ENCODE measurements around the gene LGR6. TPM values are rescaled to one million over a fixed set of nuclear protein-coding genes. Genes with fewer than 3 reads are reported as not detected.

Gene LGR6
- total RNA-seq, 1 experiment from 2014 or later = 0.24 TPM

- no peaks in the 10 kb centered on the region for H3K36me3 ChIP-seq (replicated peaks; ENCODE audit: control insufficient read depth, insufficient read depth, low read length)
- no peaks in the 10 kb centered on the region for H3K27me3 ChIP-seq (ENCODE audit: control insufficient read depth, insufficient read depth, low read length)
- DNase-seq = no peak
- H3K4me3 ChIP-seq (ENCODE audit: insufficient read depth, low read depth, low read length) = no peak overlapping the region
These were observed 78.7 kb downstream of the LGR6 start for GRCh38 chr1:202272103-202272845.

DNA sequence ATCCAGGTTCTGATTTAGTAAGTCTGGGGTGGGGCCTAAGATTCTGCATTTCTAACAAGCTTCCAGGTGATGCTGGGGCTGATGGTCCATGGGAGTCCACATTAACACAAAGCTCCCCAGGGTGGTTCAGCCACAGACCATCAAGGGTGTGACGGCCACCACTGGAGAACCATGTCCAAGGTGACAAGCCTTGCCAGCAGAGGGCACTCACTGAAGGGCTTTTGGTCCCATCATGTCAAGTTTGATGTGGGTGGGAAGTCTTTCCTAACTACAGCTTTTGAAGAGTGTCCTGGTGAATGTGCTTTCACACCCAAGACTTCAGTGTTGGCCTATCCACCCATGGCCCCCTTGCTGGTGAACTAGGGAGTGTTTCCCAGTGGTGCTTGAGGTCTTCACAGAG lies 81.0 kb downstream of the LGR6 start:
- peak; percentile 59 for DNase-seq
- H3K27me3 ChIP-seq (ENCODE audit: control insufficient read depth, insufficient read depth, low read length) = no peaks in the 10 kb centered on the region
- H3K4me3 ChIP-seq (ENCODE audit: insufficient read depth, low read depth, low read length) = no peak overlapping the region
- no peaks in the 10 kb centered on the region for H3K36me3 ChIP-seq (replicated peaks; ENCODE audit: control insufficient read depth, insufficient read depth, low read length)

GRCh38 chr1:202275061-202275770 lies 81.6 kb downstream of the LGR6 start:
- Histone ChIP-seq H3K27me3 (ENCODE audit: control insufficient read depth, insufficient read depth, low read length) (no peaks in the 10 kb centered on the region), H3K4me3 (ENCODE audit: insufficient read depth, low read depth, low read length) (no peak overlapping the region), H3K36me3 (replicated peaks; ENCODE audit: control insufficient read depth, insufficient read depth, low read length) (no peaks in the 10 kb centered on the region)
- no peak for DNase-seq

GRCh38 chr1:202276081-202276715 lies 82.6 kb downstream of the LGR6 start:
- H3K4me3 ChIP-seq (ENCODE audit: insufficient read depth, low read depth, low read length) = no peak overlapping the region
- no peaks in the 10 kb centered on the region for H3K36me3 ChIP-seq (replicated peaks; ENCODE audit: control insufficient read depth, insufficient read depth, low read length)
- no peaks in the 10 kb centered on the region for H3K27me3 ChIP-seq (ENCODE audit: control insufficient read depth, insufficient read depth, low read length)
- no peak for DNase-seq

DNA sequence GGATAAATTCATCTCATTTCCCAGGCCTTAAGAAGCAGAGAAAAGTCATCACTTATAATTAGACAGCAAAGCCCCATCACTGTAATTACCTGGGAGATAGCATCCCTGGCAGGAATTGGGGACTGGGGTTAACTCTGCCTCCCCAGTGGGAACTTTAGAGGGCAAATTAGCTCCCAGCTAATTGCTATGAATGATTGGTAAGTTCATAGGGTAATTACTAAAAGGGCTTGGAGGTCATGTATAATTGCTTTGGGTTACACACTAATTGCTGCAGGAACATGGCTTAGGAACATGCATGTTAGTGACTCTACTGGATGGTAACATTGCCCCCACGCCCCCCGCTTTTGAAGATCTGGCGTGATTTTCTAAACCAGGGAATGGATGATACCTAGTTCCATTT lies 83.3 kb downstream of the LGR6 start:
- Histone ChIP-seq H3K27me3 (ENCODE audit: control insufficient read depth, insufficient read depth, low read length) (no peaks in the 10 kb centered on the region), H3K4me3 (ENCODE audit: insufficient read depth, low read depth, low read length) (no peak overlapping the region), H3K36me3 (replicated peaks; ENCODE audit: control insufficient read depth, insufficient read depth, low read length) (no peaks in the 10 kb centered on the region)
- no peak for DNase-seq

DNA sequence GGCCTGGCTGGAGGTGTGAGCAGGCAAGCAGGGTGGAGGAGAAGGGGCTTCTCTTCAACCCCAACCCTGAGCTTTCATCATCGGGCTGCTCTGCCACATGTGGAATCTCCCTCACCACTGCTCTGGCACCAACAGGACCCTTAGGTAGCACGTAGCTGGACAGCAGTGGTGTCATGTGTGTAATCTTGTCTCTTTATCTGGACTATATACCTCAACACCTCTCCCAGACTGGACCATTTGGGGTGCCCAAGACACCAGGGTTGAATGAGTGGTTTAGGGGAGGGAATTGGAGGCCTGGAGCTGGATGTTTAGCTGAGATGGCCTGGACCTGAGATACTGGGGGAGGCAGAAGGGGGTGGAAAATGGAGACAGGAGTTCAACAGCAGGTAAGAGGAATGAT lies 85.2 kb downstream of the LGR6 start:
- H3K36me3 ChIP-seq (replicated peaks; ENCODE audit: control insufficient read depth, insufficient read depth, low read length) = no peaks in the 10 kb centered on the region
- DNase-seq = no peak
- no peak overlapping the region for H3K4me3 ChIP-seq (ENCODE audit: insufficient read depth, low read depth, low read length)
- H3K27me3 ChIP-seq (ENCODE audit: control insufficient read depth, insufficient read depth, low read length) = no peaks in the 10 kb centered on the region

GRCh38 chr1:202279806-202280205 lies 86.2 kb downstream of the LGR6 start:
- DNase-seq = no peak
- Histone ChIP-seq H3K4me3 (ENCODE audit: insufficient read depth, low read depth, low read length) (no peak overlapping the region), H3K27me3 (ENCODE audit: control insufficient read depth, insufficient read depth, low read length) (no peaks in the 10 kb centered on the region), H3K36me3 (replicated peaks; ENCODE audit: control insufficient read depth, insufficient read depth, low read length) (no peaks in the 10 kb centered on the region)

GRCh38 chr1:202280595-202280994 lies 87.0 kb downstream of the LGR6 start:
- H3K4me3 ChIP-seq (ENCODE audit: insufficient read depth, low read depth, low read length) = no peak overlapping the region
- H3K36me3 ChIP-seq (replicated peaks; ENCODE audit: control insufficient read depth, insufficient read depth, low read length) = no peaks in the 10 kb centered on the region

GRCh38 chr1:202281316-202282024 lies 87.9 kb downstream of the LGR6 start:
- Histone ChIP-seq H3K27me3 (ENCODE audit: control insufficient read depth, insufficient read depth, low read length) (no peaks in the 10 kb centered on the region), H3K4me3 (ENCODE audit: insufficient read depth, low read depth, low read length) (no peak overlapping the region), H3K36me3 (replicated peaks; ENCODE audit: control insufficient read depth, insufficient read depth, low read length) (no peaks in the 10 kb centered on the region)
- DNase-seq = no peak

More at GRCh38 chr1:202280595-202280994, 87.0 kb downstream of the LGR6 start:
- no peaks in the 10 kb centered on the region for H3K27me3 ChIP-seq (ENCODE audit: control insufficient read depth, insufficient read depth, low read length)
- DNase-seq = peak; percentile 51

DNA sequence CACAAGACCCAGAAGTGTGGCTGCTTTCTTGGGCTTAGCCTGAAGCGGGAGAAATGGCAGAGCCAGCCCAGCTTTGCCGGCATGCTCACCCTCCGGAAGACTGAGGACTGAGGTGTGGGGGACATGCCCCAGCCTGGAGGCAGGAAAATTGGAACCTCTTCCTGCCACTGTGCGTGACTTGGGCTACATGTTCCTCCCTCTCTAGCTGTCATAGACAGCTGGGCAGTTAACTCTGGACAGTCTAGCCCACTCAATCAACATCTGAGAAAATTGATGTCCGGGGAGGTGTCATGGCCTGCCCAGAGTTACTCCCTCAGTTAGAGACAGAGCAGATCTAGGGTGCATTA lies 88.4 kb downstream of the LGR6 start:
- Histone ChIP-seq H3K36me3 (replicated peaks; ENCODE audit: control insufficient read depth, insufficient read depth, low read length) (no peaks in the 10 kb centered on the region), H3K4me3 (ENCODE audit: insufficient read depth, low read depth, low read length) (no peak overlapping the region), H3K27me3 (ENCODE audit: control insufficient read depth, insufficient read depth, low read length) (no peaks in the 10 kb centered on the region)
- DNase-seq = no peak

DNA sequence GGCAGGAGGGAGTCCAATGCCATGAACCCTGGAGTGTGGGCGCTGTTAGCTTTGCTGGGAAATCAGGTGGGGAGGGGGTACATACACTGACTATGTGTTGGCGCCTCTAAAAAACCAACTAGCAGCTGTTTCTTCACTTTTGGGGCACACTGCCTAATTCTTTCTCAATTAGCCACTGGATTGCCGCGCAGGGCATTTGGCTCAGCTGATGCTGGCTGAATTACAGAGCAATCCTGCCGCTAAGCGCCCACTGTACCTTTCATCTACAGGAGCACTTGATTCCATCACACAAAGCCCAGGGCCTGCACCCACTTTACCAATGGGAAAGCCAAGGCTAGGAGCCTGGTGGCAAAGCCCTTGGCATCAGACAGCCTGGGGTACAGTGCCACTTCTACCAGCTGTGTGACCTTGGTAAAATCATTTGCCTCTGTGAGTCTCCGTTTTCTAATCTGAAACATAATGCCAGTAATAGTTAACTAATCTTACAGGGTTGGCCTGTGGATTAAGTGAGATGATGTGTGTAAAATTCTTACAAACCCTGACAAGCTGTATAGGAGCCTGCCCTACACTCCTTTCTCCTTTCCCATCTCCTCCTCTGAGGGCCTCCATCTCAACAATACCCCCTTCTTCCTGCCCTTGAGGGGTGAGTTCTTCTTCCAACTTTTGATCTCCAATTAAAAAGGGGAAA lies 89.1 kb downstream of the LGR6 start:
- no peak for DNase-seq
- no peaks in the 10 kb centered on the region for H3K36me3 ChIP-seq (replicated peaks; ENCODE audit: control insufficient read depth, insufficient read depth, low read length)
- no peaks in the 10 kb centered on the region for H3K27me3 ChIP-seq (ENCODE audit: control insufficient read depth, insufficient read depth, low read length)
- no peak overlapping the region for H3K4me3 ChIP-seq (ENCODE audit: insufficient read depth, low read depth, low read length)

GRCh38 chr1:202283379-202283844 lies 89.8 kb downstream of the LGR6 start:
- Histone ChIP-seq H3K4me3 (ENCODE audit: insufficient read depth, low read depth, low read length) (no peak overlapping the region), H3K27me3 (ENCODE audit: control insufficient read depth, insufficient read depth, low read length) (no peaks in the 10 kb centered on the region), H3K36me3 (replicated peaks; ENCODE audit: control insufficient read depth, insufficient read depth, low read length) (no peaks in the 10 kb centered on the region)
- DNase-seq = no peak

- H3K4me3 ChIP-seq (ENCODE audit: insufficient read depth, low read depth, low read length) = no peak overlapping the region
- H3K36me3 ChIP-seq (replicated peaks; ENCODE audit: control insufficient read depth, insufficient read depth, low read length) = no peaks in the 10 kb centered on the region
- H3K27me3 ChIP-seq (ENCODE audit: control insufficient read depth, insufficient read depth, low read length) = no peaks in the 10 kb centered on the region
- DNase-seq = no peak
These were observed 90.4 kb downstream of the LGR6 start for GRCh38 chr1:202283991-202284390.

DNA sequence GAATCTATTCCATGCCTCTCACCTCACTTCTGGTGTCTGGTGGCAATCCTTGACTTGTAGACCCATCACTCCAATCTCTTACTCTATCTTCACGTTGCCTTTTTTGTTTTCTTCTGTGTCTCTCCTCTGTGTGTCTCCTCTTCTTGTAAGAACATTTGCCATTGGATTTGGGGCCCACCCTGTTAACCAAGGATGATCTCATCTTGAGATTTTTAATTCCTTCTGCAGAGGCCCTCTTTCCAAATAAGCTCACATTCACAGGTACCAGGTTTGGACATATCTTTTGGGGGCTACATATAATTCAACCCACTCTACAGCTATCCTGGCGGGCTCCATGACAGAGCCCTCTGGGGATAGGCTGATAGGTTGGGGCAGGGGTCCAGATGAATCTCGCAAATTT lies 92.3 kb downstream of the LGR6 start:
- Histone ChIP-seq H3K4me3 (ENCODE audit: insufficient read depth, low read depth, low read length) (no peak overlapping the region), H3K27me3 (ENCODE audit: control insufficient read depth, insufficient read depth, low read length) (no peaks in the 10 kb centered on the region), H3K36me3 (replicated peaks; ENCODE audit: control insufficient read depth, insufficient read depth, low read length) (no peaks in the 10 kb centered on the region)
- DNase-seq = no peak

Measured in H7 (cell line).